GM19463 (cell line): ENCODE results near the gene RBM8A.
"Not testable (repeated sequence)": the region's sequence is repeated elsewhere in the genome, so short reads cannot be mapped to it uniquely, and the experiment has no call there.

ENCODE experiments used
- ATAC-seq: cut with Tn5 transposase; IDR thresholded peaks from one replicate; pipeline ENCODE4 v1.9.1; 2021; ENCODE audit warnings: mild to moderate bottlenecking, moderate library complexity; ENCODE audit not compliant: unreplicated experiment

The RBM8A gene

GRCh38 chr1:145956781-145957442 lies 29.6 kb upstream of the RBM8A start:
- no peak for ATAC-seq

- ATAC-seq: no peak
These were observed 29.1 kb upstream of the RBM8A start for GRCh38 chr1:145956361-145956760.

GRCh38 chr1:145955436-145955835 lies 28.2 kb upstream of the RBM8A start:
- ATAC-seq: no peak

- ATAC-seq: no peak
These were observed 26.6 kb upstream of the RBM8A start for GRCh38 chr1:145953861-145954260.

- no peak for ATAC-seq
These were observed 25.6 kb upstream of the RBM8A start for GRCh38 chr1:145952903-145953302.

GRCh38 chr1:145951526-145951925 lies 24.2 kb upstream of the RBM8A start:
- ATAC-seq: no peak

- no peak for ATAC-seq
These were observed 21.9 kb upstream of the RBM8A start for GRCh38 chr1:145949219-145949618.

GRCh38 chr1:145947551-145947950 lies 20.3 kb upstream of the RBM8A start:
- no peak for ATAC-seq

- no peak for ATAC-seq
These were observed 19.2 kb upstream of the RBM8A start for GRCh38 chr1:145946477-145946986.

- no peak for ATAC-seq
These were observed 17.2 kb upstream of the RBM8A start for GRCh38 chr1:145944532-145944931.

- ATAC-seq: no peak
These were observed 15.6 kb upstream of the RBM8A start for GRCh38 chr1:145942871-145943270.

GRCh38 chr1:145942405-145942804 lies 15.1 kb upstream of the RBM8A start:
- no peak for ATAC-seq

GRCh38 chr1:145937436-145937835 lies 10.2 kb upstream of the RBM8A start:
- ATAC-seq: no peak

GRCh38 chr1:145936247-145936646 lies 9.0 kb upstream of the RBM8A start:
- no peak for ATAC-seq

- ATAC-seq: no peak
These were observed 8.4 kb upstream of the RBM8A start for GRCh38 chr1:145935708-145936107.

- not testable (repeated sequence) for ATAC-seq
These were observed 5.3 kb upstream of the RBM8A start for GRCh38 chr1:145932522-145933009.

- ATAC-seq: no peak
These were observed 796 bp upstream of the RBM8A start for GRCh38 chr1:145927916-145928643.

GRCh38 chr1:145926686-145927062 lies 610 bp downstream of the RBM8A start:
- no peak for ATAC-seq

- no peak for ATAC-seq
These were observed 5.0 kb downstream of the RBM8A start for GRCh38 chr1:145922266-145922665.

- ATAC-seq: not testable (repeated sequence)
These were observed 7.0 kb downstream of the RBM8A start for GRCh38 chr1:145920297-145920696.

GRCh38 chr1:145918992-145919939 lies 8.0 kb downstream of the RBM8A start:
- no peak for ATAC-seq
